ENCODE results near the gene CCDC134. TPM values are rescaled to one million over a fixed set of nuclear protein-coding genes. Genes with fewer than 3 reads are reported as not detected.

The CCDC134 gene
- total and polyA plus RNA-seq, 2 of the 8 experiments (the other 6 are each of a cell fraction or from before 2014, with no cell fraction given), result 7.7 to 20.0 TPM

DNA sequence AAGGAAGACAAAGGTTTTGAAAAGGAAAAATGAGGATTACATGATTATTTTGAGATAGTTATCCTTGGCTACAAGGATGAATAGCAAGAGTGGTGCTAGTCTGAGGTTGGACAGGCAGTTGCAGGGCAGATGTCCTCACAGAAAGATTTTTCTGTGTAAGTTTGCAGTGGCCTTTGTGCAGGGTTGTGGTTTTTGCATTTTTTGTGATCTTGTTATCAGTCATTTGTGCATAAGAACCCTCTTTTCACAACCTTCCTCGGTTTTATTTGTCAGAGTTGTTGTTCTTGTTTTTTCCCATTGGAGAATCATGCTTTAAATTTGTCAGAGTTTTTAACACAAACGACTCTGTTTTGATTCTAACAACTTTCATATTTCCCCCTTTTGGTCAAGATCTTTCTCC is 1.4 kb downstream of the CCDC134 start (continued):
- TF ChIP-seq FOSL1 (IDR thresholded peaks at IDR 0.05; ENCODE audit: insufficient read depth, low read depth, low read length), result no peak

DNA sequence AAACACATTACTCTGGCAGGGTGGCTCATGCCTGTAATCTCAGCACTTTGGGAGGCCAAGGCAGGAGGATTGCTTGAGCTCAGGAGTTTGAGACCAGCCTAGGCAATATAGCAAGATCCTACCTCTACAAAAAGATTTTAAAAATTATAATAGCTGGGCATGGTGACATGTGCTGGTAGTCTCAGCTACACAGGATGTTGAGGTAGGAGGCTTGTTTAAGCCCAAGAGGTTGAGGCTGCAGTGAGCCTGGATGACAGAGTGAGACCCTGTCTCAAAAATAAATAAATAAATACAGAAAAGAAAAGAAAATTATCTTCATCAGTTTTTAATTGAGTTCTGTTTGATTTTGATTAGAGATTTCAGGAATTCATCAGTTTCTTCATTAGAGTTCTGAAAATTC is 5.2 kb downstream of the CCDC134 start:
- FAIRE-seq, result no peak
- no peak for TF ChIP-seq SAP30 (IDR thresholded peaks at IDR 0.05; ENCODE audit: insufficient read depth, insufficient replicate concordance, low read length)
- TF ChIP-seq RNF2 (IDR thresholded peaks at IDR 0.05; ENCODE audit: borderline replicate concordance, low read depth, low read length, missing control alignments, poor library complexity, severe bottlenecking), result no peak
- no peak for TF ChIP-seq SP1 (IDR thresholded peaks at IDR 0.05; ENCODE audit: low read depth, low read length)
- TF ChIP-seq PHF8 (conservative IDR thresholded peaks at IDR 0.05; ENCODE audit: low read depth, low read length), result no peak

More for the DNA sequence above, 5.2 kb downstream of the CCDC134 start:
- H3K4me2 ChIP-seq (ENCODE audit: insufficient read depth in 1 of 2, low read depth in 2 of 2, low read length in 2 of 2), result no peak overlapping the region
- no peak overlapping the region for H2BK15ac ChIP-seq (ENCODE audit: low read length)
- H2BK20ac ChIP-seq (ENCODE audit: low read length), result no peak overlapping the region
- no peak overlapping the region for H2BK5ac ChIP-seq (ENCODE audit: low read depth, low read length)
- H3K23ac ChIP-seq (ENCODE audit: insufficient read length), result no peak overlapping the region
- peaks cover 11% of the 10 kb centered on the region for H3K79me1 ChIP-seq (ENCODE audit: low read depth, low read length)
- H3K56ac ChIP-seq (replicated peaks; ENCODE audit: insufficient read length, low read depth, low read length), result no peak overlapping the region
- H3K4ac ChIP-seq (replicated peaks; ENCODE audit: insufficient read length, low read depth, low read length), result no peak overlapping the region
- no peak overlapping the region for H3K18ac ChIP-seq (ENCODE audit: extremely low read depth, low read length)
- H2BK120ac ChIP-seq (replicated peaks; ENCODE audit: low read depth, low read length), result no peak overlapping the region
- no peak overlapping the region for H2BK12ac ChIP-seq (ENCODE audit: low read depth, low read length)
- no peaks in the 10 kb centered on the region for H3K9me3 ChIP-seq (ENCODE audit: insufficient read depth in 2 of 2, low read depth in 1 of 2, low read length in 1 of 2)
- no peak overlapping the region for H2AFZ ChIP-seq (ENCODE audit: low read length)
- no peak overlapping the region for H4K91ac ChIP-seq (replicated peaks; ENCODE audit: insufficient read length, low read length)
- H3K9ac ChIP-seq (replicated peaks in 1 of 4; ENCODE audit: extremely low read depth in 1 of 4, low read depth in 3 of 4, low read length in 3 of 4), result no peak overlapping the region
- H4K5ac ChIP-seq (ENCODE audit: insufficient read length, low read depth, low read length), result no peak overlapping the region
- no peak overlapping the region for H4K8ac ChIP-seq (ENCODE audit: extremely low read depth, insufficient read depth, low read length)
- no peak overlapping the region for H2AK5ac ChIP-seq (ENCODE audit: low read depth, low read length)
- ChIA-PET CTCF (ENCODE audit: partially characterized antibody) (no interaction called here), POLR2A (ENCODE audit: partially characterized antibody) (no interaction called here)
- H3K79me2 ChIP-seq (ENCODE audit: control insufficient read depth in 1 of 2, insufficient read depth in 2 of 2, low read length in 2 of 2), result peaks cover 3 to 25% of the 10 kb centered on the region in 2 experiments
- no peak overlapping the region for H3K14ac ChIP-seq (ENCODE audit: insufficient read length)
- H3K4me1 ChIP-seq (replicated peaks in 1 of 4; ENCODE audit: control insufficient read depth in 3 of 4, insufficient read depth in 4 of 4, low read length in 3 of 4), result peaks cover 0 to 8% (median 2%) of the 10 kb centered on the region in 4 experiments; a peak in 3 of 7 replicates
- no peak overlapping the region for H3K4me3 ChIP-seq (ENCODE audit: extremely low read depth in 1 of 4, insufficient read depth in 2 of 4, low read depth in 3 of 4, low read length in 4 of 4)
- H3K36me3 ChIP-seq (ENCODE audit: control insufficient read depth in 2 of 4, insufficient read depth in 4 of 4, low read length in 3 of 4), result peaks cover 0 to 5% (median 1%) of the 10 kb centered on the region in 4 experiments; a peak in 1 of 8 replicates
- H3K27ac ChIP-seq (ENCODE audit: low read depth, low read length), result no peak overlapping the region
- no peaks in the 10 kb centered on the region for H3K27me3 ChIP-seq (replicated peaks in 1 of 4; ENCODE audit: control insufficient read depth in 3 of 4, extremely low read depth in 1 of 4, insufficient read depth in 3 of 4, low read length in 3 of 4)
- no peak for DNase-seq (ENCODE audit: low read depth in 1 of 2, low spot score in 2 of 2)
- H3K23me2 ChIP-seq (ENCODE audit: low read depth, low read length), result peaks cover 7% of the 10 kb centered on the region
- H4K20me1 ChIP-seq (replicated peaks in 1 of 2; ENCODE audit: control insufficient read depth in 1 of 2, insufficient read depth in 2 of 2, low read length in 2 of 2), result peaks cover 7 to 8% of the 10 kb centered on the region in 2 experiments

All from H1 (cell line).